HUES6 (cell line): ENCODE measurements around the gene GTF3C4.

Experiments used
- H3K27ac ChIP-seq: 2 replicates; pipeline ENCODE4 v1.7.0; 2013; ENCODE audit warnings: low read depth, mild to moderate bottlenecking, low read length, inconsistent platforms
- H3K27me3 ChIP-seq: 2 replicates; pipeline ENCODE4 v1.6.1; 2013; ENCODE audit warnings: low read length; ENCODE audit not compliant: control insufficient read depth, insufficient read depth
- H3K36me3 ChIP-seq: 2 replicates; pipeline ENCODE4 v1.6.1; 2013; ENCODE audit warnings: low read length; ENCODE audit not compliant: control insufficient read depth, insufficient read depth
- H3K4me1 ChIP-seq: 2 replicates; pipeline ENCODE4 v1.6.1; 2013; ENCODE audit warnings: low read length; ENCODE audit not compliant: control insufficient read depth, insufficient read depth
- H3K4me3 ChIP-seq: 2 replicates; pipeline ENCODE4 v1.5.1; 2013; ENCODE audit warnings: low read depth, low read length
- H3K9ac ChIP-seq: one replicate; pipeline ENCODE4 v1.6.1; 2013; ENCODE audit warnings: mild to moderate bottlenecking, low read length
- H3K9me3 ChIP-seq: 2 replicates; pipeline ENCODE4 v1.6.1; 2013; ENCODE audit warnings: low read depth, low read length; ENCODE audit not compliant: control insufficient read depth, insufficient read depth

The GTF3C4 gene

DNA sequence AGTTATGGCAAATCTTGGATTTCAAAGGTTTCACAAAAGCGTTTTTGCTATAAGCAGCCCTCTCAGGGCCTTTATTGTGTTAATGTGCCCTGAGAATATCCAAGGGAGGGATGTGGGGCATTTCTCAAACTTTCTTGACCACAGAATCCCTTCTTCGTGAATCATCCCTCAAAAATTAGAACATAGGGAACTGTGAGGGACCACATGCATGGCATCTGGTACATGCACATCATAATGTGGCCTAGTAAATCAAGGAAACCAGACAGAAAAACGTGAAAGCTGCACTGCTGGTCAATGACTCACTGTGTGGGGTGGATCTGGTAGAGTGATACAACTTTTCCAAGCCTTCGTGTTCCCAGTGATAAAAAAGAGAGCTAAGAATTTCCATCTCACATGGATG, 22.9 kb upstream of the GTF3C4 start:
- no peak overlapping the region for H3K27ac ChIP-seq
- H3K4me3 ChIP-seq, result no peak overlapping the region
- no peaks in the 10 kb centered on the region for H3K9me3 ChIP-seq
- H3K27me3 ChIP-seq, result no peaks in the 10 kb centered on the region
- H3K4me1 ChIP-seq, result no peaks in the 10 kb centered on the region
- peaks cover 92% of the 10 kb centered on the region for H3K36me3 ChIP-seq
- H3K9ac ChIP-seq, result no peak overlapping the region

DNA sequence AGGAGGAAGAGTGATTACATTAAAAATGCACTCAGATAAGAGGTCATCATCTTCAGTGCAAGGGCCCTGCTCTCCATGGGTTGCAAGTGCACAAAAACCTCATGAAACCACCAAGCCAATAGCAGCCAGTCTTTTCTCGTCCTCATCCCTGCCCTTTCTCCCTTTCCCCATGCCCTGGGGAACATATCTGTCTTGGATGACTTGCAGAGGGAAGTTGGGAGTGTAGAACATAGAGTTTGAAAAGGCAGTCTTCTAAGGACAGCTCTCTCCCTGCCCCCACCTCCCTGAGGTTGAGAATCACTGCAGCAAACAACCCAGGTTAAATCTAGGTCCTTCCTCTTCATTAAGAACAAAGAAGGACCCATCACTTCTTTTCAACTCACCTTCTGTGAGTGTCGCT, 22.5 kb upstream of the GTF3C4 start:
- no peak overlapping the region for H3K4me3 ChIP-seq
- H3K9ac ChIP-seq, result no peak overlapping the region
- H3K27me3 ChIP-seq, result no peaks in the 10 kb centered on the region
- H3K27ac ChIP-seq, result no peak overlapping the region
- no peaks in the 10 kb centered on the region for H3K9me3 ChIP-seq
- peaks cover 95% of the 10 kb centered on the region for H3K36me3 ChIP-seq
- H3K4me1 ChIP-seq, result no peaks in the 10 kb centered on the region

DNA sequence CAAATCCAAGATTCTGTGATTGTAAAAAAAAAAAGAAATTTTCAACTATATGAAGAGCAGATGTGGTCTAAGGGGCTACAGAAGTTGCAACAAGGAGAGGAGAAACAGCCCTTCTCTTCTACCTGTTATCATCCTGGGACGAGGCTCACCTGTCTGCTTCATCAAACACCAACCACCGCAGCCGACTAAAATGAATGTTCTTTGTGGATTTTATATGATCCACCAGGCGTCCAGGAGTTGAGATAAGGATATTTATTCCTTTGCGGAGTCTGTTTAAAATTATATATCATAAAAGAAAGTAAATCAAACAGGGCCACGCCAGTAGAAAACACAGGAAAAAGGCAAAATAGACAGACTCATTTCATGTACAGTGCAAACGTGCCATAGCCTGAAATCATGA, 22.0 kb upstream of the GTF3C4 start:
- Histone ChIP-seq H3K4me3 (no peak overlapping the region), H3K4me1 (no peaks in the 10 kb centered on the region), H3K9me3 (no peaks in the 10 kb centered on the region), H3K27me3 (no peaks in the 10 kb centered on the region), H3K36me3 (peaks cover 92% of the 10 kb centered on the region), H3K27ac (no peak overlapping the region), H3K9ac (no peak overlapping the region)

DNA sequence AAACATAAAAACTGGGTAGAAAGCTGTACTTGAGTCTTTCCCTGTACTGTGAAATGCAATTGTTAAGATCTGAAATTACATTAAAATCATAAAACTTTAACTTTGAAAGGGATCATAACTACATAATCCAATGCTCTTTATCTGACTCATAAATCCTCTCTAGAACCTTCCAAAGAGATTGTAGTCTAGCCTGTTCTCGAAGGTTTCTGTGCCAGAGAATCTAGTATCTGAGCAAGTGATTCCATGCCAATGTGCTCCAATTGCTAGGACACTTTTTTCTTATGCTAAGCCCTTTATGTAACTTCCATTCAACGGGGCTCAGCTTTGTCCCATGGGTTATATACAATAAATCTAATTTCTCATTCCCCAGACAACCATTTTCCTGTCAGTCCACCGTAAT, 21.6 kb upstream of the GTF3C4 start:
- Histone ChIP-seq H3K27ac (no peak overlapping the region), H3K4me3 (no peak overlapping the region), H3K36me3 (peaks cover 88% of the 10 kb centered on the region), H3K9me3 (no peaks in the 10 kb centered on the region), H3K9ac (no peak overlapping the region), H3K4me1 (no peaks in the 10 kb centered on the region), H3K27me3 (no peaks in the 10 kb centered on the region)

DNA sequence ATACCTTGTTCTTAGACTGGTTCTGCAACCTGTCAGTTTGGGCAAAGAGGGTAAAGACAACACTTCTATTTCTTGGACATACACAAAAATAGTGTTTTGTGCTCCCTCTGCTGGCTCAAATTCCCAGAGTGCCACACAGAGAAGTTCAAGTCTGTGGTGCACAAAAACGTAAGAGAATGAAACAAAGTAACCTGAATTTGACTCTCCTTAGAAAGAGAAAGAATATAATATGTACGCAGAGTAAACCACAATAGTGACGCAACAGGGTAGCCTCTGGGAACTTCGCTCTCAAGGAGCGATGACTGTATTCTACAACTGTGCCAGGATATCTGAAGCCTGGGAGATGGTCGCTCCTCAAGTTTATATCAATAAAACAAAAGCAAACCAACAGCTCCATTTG, 19.0 kb upstream of the GTF3C4 start:
- no peak overlapping the region for H3K27ac ChIP-seq
- H3K4me1 ChIP-seq, result no peaks in the 10 kb centered on the region
- H3K4me3 ChIP-seq, result no peak overlapping the region
- H3K27me3 ChIP-seq, result no peaks in the 10 kb centered on the region
- no peaks in the 10 kb centered on the region for H3K9me3 ChIP-seq
- H3K36me3 ChIP-seq, result peaks cover 77% of the 10 kb centered on the region
- H3K9ac ChIP-seq, result no peak overlapping the region

DNA sequence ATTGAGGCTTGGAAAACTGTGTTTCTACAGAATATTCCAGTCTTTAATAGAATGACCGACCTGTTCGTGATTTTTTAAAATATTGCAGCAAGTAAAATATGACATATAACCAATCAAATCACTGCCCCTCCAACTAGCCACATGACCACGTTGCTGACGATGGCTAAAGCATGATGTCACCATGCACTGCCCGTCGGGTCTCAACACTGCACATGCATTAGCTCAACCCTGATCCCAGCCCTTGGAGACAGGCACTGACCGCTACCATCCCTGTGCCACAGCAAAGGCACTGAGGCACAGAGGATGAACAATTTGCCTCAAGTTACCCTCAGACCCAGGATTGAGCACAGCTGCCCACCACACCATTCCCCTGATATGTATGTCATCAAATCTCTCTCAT, 14.0 kb upstream of the GTF3C4 start:
- Histone ChIP-seq H3K4me1 (no peaks in the 10 kb centered on the region), H3K27ac (no peak overlapping the region), H3K9me3 (no peaks in the 10 kb centered on the region), H3K36me3 (peaks cover 76% of the 10 kb centered on the region), H3K9ac (no peak overlapping the region), H3K4me3 (no peak overlapping the region), H3K27me3 (no peaks in the 10 kb centered on the region)

DNA sequence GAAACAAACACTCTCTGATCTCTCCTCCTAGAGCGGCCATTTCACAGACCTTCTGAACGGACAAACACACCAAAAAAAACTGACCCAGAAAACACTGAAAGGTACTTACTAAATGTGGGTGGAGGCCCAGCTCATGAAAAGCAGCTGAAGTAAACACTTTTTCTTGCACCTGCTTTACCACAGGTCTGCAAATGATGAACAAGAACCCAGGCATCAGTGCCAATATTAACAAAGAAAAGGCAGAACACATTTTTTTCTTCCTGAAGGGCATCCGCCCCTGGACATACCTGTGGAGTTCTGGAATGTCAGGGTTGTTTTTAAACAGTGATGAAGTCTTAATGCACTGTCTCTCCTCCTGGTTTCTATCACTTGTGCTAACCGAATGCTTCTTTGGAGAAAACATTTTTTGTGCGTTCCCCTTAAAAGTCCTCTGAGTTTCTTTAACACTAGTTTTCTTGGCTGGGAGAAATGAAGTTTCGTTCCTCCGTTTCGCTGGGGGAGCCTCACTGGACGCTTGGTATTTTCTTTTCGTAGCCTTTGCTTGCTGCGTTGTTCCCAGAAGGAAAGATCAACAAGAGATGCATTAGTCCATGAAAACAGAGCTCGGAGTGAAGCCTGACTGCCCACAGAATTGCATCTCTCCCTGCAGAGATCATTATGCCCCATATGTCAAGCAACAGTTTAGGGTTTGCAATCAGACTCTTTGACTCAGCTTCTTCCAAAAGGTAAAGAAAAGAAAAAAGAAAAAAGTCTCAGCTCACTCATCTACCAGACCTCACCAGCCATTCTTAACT, 7.9 kb upstream of the GTF3C4 start:
- peaks cover 19% of the 10 kb centered on the region for H3K4me1 ChIP-seq
- no peak overlapping the region for H3K27ac ChIP-seq
- H3K36me3 ChIP-seq, result peaks cover 49% of the 10 kb centered on the region
- no peaks in the 10 kb centered on the region for H3K9me3 ChIP-seq
- H3K9ac ChIP-seq, result no peak overlapping the region
- H3K27me3 ChIP-seq, result no peaks in the 10 kb centered on the region
- no peak overlapping the region for H3K4me3 ChIP-seq

DNA sequence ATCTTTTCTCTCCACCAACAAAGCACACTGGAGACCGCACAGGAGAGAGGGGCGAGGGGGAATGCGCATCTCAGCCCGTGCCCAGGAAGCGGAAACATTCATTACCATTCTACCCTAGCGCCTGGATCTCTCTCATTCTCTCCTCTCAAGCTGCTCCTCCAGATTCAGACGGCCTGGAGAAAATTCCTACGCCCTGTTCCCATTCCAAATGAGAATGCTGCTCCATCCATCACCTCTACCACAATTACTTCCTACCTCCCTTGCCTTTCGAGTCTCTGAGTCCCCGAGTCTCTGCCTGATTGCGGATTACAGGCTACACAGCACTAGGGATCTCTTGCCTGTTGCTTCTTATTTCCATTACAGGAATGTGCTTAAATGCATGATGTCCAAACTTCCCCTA, 7.1 kb upstream of the GTF3C4 start:
- Histone ChIP-seq H3K27me3 (no peaks in the 10 kb centered on the region), H3K9ac (peak overlapping the region; percentile 3), H3K36me3 (peaks cover 47% of the 10 kb centered on the region), H3K9me3 (no peaks in the 10 kb centered on the region; the same call in 1 of the 2 replicates), H3K4me3 (0 out of 2 replicates have a peak overlapping the region, but pooled peaks have one; percentile 11), H3K27ac (no peak overlapping the region), H3K4me1 (peaks cover 26% of the 10 kb centered on the region)

DNA sequence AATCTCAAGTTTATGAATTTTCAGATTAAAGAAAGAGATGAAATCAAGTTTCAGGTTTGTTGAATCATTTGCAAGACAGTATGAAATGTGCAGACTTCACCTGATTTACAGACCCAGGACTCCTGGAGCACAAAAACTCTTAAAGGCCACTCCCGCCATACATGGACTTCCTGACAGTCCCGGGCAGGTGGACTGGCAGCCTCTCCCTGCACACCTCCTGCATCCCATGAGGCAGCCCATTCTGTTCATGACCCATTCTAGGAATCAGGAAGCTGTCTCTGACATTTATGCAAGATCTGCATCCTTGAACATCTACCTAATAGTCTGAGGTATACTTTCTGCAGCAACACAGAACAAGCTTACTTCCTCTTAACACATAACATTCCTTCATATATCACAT, 6.4 kb upstream of the GTF3C4 start:
- H3K4me3 ChIP-seq, result no peak overlapping the region
- H3K9me3 ChIP-seq, result no peaks in the 10 kb centered on the region; the same call in 1 of the 2 replicates
- H3K9ac ChIP-seq, result no peak overlapping the region
- H3K36me3 ChIP-seq, result peaks cover 39% of the 10 kb centered on the region
- H3K4me1 ChIP-seq, result peaks cover 26% of the 10 kb centered on the region
- no peaks in the 10 kb centered on the region for H3K27me3 ChIP-seq
- no peak overlapping the region for H3K27ac ChIP-seq

DNA sequence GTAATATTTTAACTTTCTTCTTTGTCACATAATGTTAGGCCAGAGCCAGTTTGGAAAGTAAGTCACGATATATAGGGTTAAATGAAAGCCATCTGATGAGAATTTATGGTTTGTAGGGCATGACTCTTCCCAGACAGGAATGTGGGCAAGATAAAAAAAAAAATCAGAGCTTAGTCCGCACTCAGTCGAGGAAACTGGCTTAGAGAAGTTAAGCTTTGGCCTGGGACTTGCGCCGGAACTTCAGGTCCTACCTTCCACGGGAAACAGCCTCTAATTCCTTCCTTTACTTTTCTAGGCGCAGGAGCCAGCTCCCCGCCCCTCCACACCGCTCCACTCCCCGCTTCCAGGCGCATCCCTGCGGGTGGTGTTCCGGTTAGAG, 956 bp upstream of the GTF3C4 start:
- Histone ChIP-seq H3K36me3 (peaks cover 24% of the 10 kb centered on the region; the same call in 1 of the 2 replicates), H3K9me3 (no peaks in the 10 kb centered on the region; the same call in 1 of the 2 replicates), H3K4me1 (peaks cover 27% of the 10 kb centered on the region), H3K9ac (peak overlapping the region; percentile 99), H3K27ac (peak overlapping the region; percentile 97), H3K27me3 (no peaks in the 10 kb centered on the region), H3K4me3 (peak overlapping the region; percentile 99)

DNA sequence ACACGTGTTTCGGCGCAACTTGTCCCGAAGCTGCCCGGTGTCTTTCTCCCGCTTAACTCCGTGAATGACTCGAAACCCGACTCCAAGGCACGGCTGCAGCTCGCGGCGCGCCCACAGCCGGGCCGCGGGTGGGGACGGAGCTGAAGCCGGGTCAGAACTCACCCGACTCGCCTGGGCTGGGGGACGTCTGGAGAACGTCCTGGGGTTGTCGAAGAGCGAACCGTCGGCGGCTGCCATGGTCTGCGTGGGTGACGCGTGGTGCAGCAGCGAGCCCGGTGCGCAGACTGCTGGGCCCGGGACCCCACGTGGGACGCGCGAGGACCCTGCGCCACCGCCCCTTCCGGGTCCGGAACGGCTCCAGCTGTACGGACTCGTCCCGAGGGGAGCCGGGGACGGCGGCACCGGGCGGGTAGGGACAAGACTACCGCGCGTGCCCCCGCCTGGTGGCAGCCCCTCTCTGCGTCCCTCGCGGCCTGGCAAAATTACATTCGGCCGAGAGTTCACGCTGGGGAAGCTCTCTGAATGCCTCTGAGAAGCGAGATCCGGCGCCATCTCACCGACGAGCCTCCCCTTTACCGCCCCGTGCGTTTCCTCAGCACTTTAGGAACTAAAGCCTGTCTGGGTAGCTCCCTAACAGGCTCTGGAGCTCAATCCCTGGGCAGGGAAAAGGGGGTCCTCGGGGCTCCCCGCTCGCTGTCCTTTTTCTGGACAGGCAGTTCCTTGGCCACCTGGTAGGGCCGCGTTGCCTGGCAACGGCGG, 387 bp upstream of the GTF3C4 start, which contains the start of gene DDX31:
DDX31 (minus strand) TSS at position 286 of the 759 bp plus-strand sequence; CDS start at position 237, 49 bp downstream.
- peak within 1 kb of the TSS; percentile 97 for H3K27ac ChIP-seq
- H3K27me3 ChIP-seq, result no peaks in the 10 kb centered on the region
- H3K9me3 ChIP-seq, result no peaks in the 10 kb centered on the region; the same call in 1 of the 2 replicates
- H3K36me3 ChIP-seq, result peaks cover 24% of the 10 kb centered on the region; the same call in 1 of the 2 replicates
- H3K4me3 ChIP-seq, result peak within 1 kb of the TSS; percentile 99
- peak within 1 kb of the TSS; percentile 99 for H3K9ac ChIP-seq
- peaks cover 24% of the 10 kb centered on the region for H3K4me1 ChIP-seq
